Loucy (cell line): ENCODE results near the gene GPER1.

Experiments
- H2AFZ ChIP-seq: fragments of 200-600 bp; sonication (generic); 2 replicates; pipeline ENCODE4 v1.6.0; 2016; ENCODE audit warnings: antibody characterized with exemption, mild to moderate bottlenecking, low read length, moderate library complexity
- H3F3A ChIP-seq: fragments of 200-600 bp; 2 replicates; pipeline ENCODE4 v1.6.0; 2016; ENCODE audit warnings: antibody characterized with exemption, low read depth, mild to moderate bottlenecking
- H3K27me3 ChIP-seq: fragments of 200-600 bp; sonication (generic); 2 replicates; pipeline ENCODE4 v1.6.1; 2014; ENCODE audit warnings: low read length, mild to moderate bottlenecking; ENCODE audit not compliant: insufficient read depth, poor library complexity, severe bottlenecking
- H3K36me3 ChIP-seq: fragments of 200-600 bp; sonication (generic); 2 replicates; pipeline ENCODE4 v1.6.1; 2016; ENCODE audit warnings: low read length; ENCODE audit not compliant: insufficient read depth
- H3K4me1 ChIP-seq: fragments of 200-600 bp; sonication (generic); 2 replicates; pipeline ENCODE4 v1.5.1; 2014; ENCODE audit warnings: low read length, mild to moderate bottlenecking; ENCODE audit not compliant: insufficient read depth, poor library complexity, severe bottlenecking
- H3K4me2 ChIP-seq: fragments of 200-600 bp; sonication (generic); 2 replicates; pipeline ENCODE4 v1.6.0; 2014; ENCODE audit warnings: antibody characterized with exemption, low read length, low read depth, mild to moderate bottlenecking; ENCODE audit not compliant: poor library complexity, severe bottlenecking
- H3K4me3 ChIP-seq: fragments of 200-600 bp; sonication (generic); 2 replicates; pipeline ENCODE4 v1.5.1; 2014; ENCODE audit warnings: low read length, mild to moderate bottlenecking, mixed read lengths; ENCODE audit not compliant: poor library complexity, severe bottlenecking
- H3K79me2 ChIP-seq: fragments of 200-600 bp; sonication (generic); 2 replicates; pipeline ENCODE4 v1.6.1; 2014; ENCODE audit warnings: low read length; ENCODE audit not compliant: insufficient read depth
- H3K9ac ChIP-seq: fragments of 200-600 bp; sonication (generic); 2 replicates; pipeline ENCODE4 v1.6.0; 2014; ENCODE audit warnings: mild to moderate bottlenecking, low read depth, low read length, moderate library complexity; ENCODE audit not compliant: poor library complexity, severe bottlenecking
- H3K9me2 ChIP-seq: fragments of 200-600 bp; sonication (generic); replicated peaks from 2 replicates; pipeline ENCODE4 v1.6.1; 2016; ENCODE audit warnings: low read depth, low read length, mixed read lengths
- H3K9me3 ChIP-seq: fragments of 200-600 bp; sonication (generic); 2 replicates; pipeline ENCODE4 v1.6.1; 2014; ENCODE audit warnings: mild to moderate bottlenecking, antibody characterized with exemption, low read length, low read depth; ENCODE audit not compliant: insufficient read depth
- H4K20me1 ChIP-seq: fragments of 200-600 bp; sonication (generic); 2 replicates; pipeline ENCODE4 v1.6.0; 2014; ENCODE audit warnings: antibody characterized with exemption, low read length, mild to moderate bottlenecking; ENCODE audit not compliant: insufficient read depth, poor library complexity, severe bottlenecking
- EZH2phosphoT487 ChIP-seq: fragments of 200-600 bp; IDR thresholded peaks from 2 replicates; pipeline ENCODE4 v1.6.1; 2018; ENCODE audit warnings: antibody characterized with exemption, mild to moderate bottlenecking, moderate library complexity, borderline replicate concordance
- TF ChIP-seq, protein P1 (sequence below): fragments of 200-600 bp; sonication (generic); conservative IDR thresholded peaks from 2 replicates; pipeline ENCODE4 v1.5.1; 2014; ENCODE audit warnings: mild to moderate bottlenecking, antibody characterized with exemption, low read length

GPER1 gene

DNA sequence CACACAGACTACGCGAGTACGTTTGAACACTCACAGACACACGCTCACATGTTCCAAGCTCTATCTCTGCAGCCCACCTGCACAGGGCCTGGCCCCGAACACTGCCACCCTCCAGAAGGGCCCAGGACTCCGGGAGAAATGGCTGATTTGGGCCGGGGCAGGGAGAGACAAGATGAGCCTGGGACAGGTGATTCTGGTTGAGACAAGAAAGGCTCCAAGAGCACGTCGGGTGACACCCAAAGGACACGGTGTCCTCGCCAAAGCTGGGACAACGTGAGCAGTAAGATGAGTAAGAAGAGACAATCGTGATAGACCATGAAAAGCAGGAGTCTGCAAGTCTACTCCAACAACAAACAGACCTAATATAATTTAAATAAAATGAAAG, 9.2 kb downstream of the GPER1 start:
- H3K4me1 ChIP-seq, result no peaks in the 10 kb centered on the region
- no peaks in the 10 kb centered on the region for H3K9me3 ChIP-seq
- no peak overlapping the region for H3K4me3 ChIP-seq
- H3F3A ChIP-seq, result no peaks in the 10 kb centered on the region
- H3K27me3 ChIP-seq, result no peaks in the 10 kb centered on the region
- H2AFZ ChIP-seq, result no peak overlapping the region
- no peak overlapping the region for H3K9ac ChIP-seq
- H3K9me2 ChIP-seq, result no peaks in the 10 kb centered on the region
- no peaks in the 10 kb centered on the region for H3K36me3 ChIP-seq
- H3K79me2 ChIP-seq, result no peaks in the 10 kb centered on the region
- TF ChIP-seq, protein P1, sequence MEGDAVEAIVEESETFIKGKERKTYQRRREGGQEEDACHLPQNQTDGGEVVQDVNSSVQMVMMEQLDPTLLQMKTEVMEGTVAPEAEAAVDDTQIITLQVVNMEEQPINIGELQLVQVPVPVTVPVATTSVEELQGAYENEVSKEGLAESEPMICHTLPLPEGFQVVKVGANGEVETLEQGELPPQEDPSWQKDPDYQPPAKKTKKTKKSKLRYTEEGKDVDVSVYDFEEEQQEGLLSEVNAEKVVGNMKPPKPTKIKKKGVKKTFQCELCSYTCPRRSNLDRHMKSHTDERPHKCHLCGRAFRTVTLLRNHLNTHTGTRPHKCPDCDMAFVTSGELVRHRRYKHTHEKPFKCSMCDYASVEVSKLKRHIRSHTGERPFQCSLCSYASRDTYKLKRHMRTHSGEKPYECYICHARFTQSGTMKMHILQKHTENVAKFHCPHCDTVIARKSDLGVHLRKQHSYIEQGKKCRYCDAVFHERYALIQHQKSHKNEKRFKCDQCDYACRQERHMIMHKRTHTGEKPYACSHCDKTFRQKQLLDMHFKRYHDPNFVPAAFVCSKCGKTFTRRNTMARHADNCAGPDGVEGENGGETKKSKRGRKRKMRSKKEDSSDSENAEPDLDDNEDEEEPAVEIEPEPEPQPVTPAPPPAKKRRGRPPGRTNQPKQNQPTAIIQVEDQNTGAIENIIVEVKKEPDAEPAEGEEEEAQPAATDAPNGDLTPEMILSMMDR, result no peak
- TF ChIP-seq EZH2phosphoT487, result no peak
- no peaks in the 10 kb centered on the region for H4K20me1 ChIP-seq
- no peak overlapping the region for H3K4me2 ChIP-seq

DNA sequence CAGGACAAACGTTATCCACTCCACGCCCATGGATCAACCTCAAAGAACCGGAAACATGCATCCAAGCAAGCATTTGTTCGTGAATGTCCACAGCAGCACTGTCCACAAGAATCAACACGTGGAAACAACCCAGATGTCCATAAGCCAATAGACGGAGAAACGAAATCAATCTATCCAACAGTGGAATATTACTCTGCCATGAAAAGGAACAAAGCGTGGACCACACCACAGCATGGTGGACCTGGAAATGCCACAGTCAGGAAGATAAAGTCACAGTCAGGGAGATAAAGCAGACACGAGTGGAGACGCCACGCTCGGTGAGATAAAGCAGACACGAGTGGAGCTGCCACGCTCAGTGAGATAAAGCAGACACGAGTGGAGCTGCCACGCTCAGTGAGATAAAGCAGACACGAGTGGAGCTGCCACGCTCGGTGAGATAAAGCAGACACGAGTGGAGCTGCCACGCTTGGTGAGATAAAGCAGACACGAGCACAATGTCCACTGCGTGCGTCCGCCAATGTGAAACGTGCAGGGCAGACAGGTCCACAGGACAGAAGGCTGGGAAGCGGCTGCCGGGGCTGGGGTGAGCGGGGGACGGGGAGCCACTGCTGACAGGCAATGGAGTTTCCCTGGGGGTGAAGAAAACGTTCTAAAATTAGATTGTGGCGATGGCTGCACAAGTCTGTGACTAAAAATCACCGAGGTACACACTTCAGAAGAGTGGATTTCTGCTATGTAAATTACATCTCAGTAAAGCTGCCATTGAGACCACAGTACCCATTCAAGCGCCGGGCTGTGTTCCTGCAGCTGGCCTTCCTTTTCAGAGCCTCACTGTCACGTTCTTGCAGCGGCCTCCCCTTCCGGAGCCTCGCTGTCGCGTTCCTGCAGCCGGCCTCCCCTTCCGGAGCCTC, 10.6 kb downstream of the GPER1 start:
- H4K20me1 ChIP-seq, result no peaks in the 10 kb centered on the region
- no peaks in the 10 kb centered on the region for H3K9me3 ChIP-seq
- H3K79me2 ChIP-seq, result no peaks in the 10 kb centered on the region
- TF ChIP-seq, protein P1, result no peak
- no peak overlapping the region for H2AFZ ChIP-seq
- H3F3A ChIP-seq, result no peaks in the 10 kb centered on the region
- H3K4me1 ChIP-seq, result peaks cover 3% of the 10 kb centered on the region
- no peak overlapping the region for H3K4me2 ChIP-seq
- H3K36me3 ChIP-seq, result no peaks in the 10 kb centered on the region
- no peaks in the 10 kb centered on the region for H3K27me3 ChIP-seq
- no peaks in the 10 kb centered on the region for H3K9me2 ChIP-seq
- no peak overlapping the region for H3K9ac ChIP-seq
- no peak overlapping the region for H3K4me3 ChIP-seq

DNA sequence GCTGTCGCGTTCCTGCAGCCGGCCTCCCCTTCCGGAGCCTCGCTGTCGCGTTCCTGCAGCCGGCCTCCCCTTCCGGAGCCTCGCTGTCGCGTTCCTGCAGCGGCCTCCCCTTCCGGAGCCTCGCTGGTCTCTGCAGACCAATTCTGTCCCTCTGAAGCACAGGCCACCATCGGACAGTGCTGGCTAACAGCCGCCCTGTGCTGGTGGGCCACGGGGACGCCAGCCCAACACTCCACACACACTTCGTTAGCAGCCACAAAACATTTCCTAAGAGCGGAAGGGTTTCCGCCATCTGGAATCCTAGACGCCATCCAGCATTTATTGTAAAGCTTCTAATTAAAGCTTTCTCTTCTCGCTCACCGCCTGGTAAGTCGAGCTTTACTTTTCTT, 11.2 kb downstream of the GPER1 start:
- H3K36me3 ChIP-seq, result no peaks in the 10 kb centered on the region
- H2AFZ ChIP-seq, result no peak overlapping the region
- H3K27me3 ChIP-seq, result no peaks in the 10 kb centered on the region
- no peaks in the 10 kb centered on the region for H3K79me2 ChIP-seq
- H3K4me3 ChIP-seq, result no peak overlapping the region
- peaks cover 7% of the 10 kb centered on the region for H3K4me1 ChIP-seq
- no peaks in the 10 kb centered on the region for H3F3A ChIP-seq
- no peak overlapping the region for H3K9ac ChIP-seq
- H3K9me3 ChIP-seq, result no peaks in the 10 kb centered on the region
- H4K20me1 ChIP-seq, result no peaks in the 10 kb centered on the region
- H3K4me2 ChIP-seq, result no peak overlapping the region
- no peaks in the 10 kb centered on the region for H3K9me2 ChIP-seq
- TF ChIP-seq EZH2phosphoT487, result no peak
- TF ChIP-seq, protein P1, result no peak
